ENCODE measurements around the gene OVCA2. TPM values are rescaled to one million over a fixed set of nuclear protein-coding genes. Genes with fewer than 3 reads are reported as not detected.

The OVCA2 gene
- total RNA-seq, 1 experiment from 2014 or later: 27.3 TPM

DNA sequence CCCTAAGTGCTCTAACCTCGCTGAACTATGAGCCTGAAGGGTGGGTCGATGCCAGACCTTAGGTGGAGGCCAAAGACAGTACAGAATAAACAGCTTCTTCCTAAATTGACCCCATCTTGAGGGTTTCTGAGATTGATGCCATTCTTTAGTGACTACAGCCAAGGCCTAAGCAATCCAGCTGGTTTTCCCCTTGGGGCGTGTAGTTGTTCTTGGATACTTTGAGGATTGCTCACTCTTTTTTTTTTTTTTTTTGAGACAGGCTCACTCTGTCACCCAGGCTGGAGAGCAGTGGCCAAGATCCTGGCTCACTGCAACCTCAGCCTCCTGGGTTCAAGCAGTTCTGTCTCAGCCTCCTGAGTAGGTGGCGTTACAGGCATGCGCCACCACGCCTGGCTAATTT, 2.0 kb downstream of the OVCA2 start:
- no TSS peak for BruUV-seq (replicated peaks)
- CTCF ChIA-PET: interaction anchor here (0.6 to 1.8 kb wide), 3 partner anchors 11 to 309 kb away, joined by 3 to 7 read pairs (median 3); no protein-coding TSS in a partner anchor

More for the DNA sequence above, 2.0 kb downstream of the OVCA2 start:
- no peaks in the 10 kb centered on the region for H3K9me3 ChIP-seq (ENCODE audit: control insufficient read depth in 1 of 2, insufficient read depth in 1 of 2, low read depth in 1 of 2, low read length in 2 of 2)
- no peak overlapping the region for H3K27ac ChIP-seq (ENCODE audit: low read depth, low read length)
- H3K4me1 ChIP-seq (ENCODE audit: control insufficient read depth in 1 of 2, insufficient read depth in 2 of 2, low read length in 2 of 2): peaks cover 21 to 39% of the 10 kb centered on the region in 2 experiments
- H4K20me1 ChIP-seq (ENCODE audit: insufficient read depth): no peaks in the 10 kb centered on the region
- H3K4me3 ChIP-seq (replicated peaks in 1 of 2; ENCODE audit: low read depth in 1 of 2, low read length in 2 of 2): no peak overlapping the region
- H3K36me3 ChIP-seq (ENCODE audit: control insufficient read depth in 1 of 2, insufficient read depth in 2 of 2, low read length in 2 of 2): 0 out of 4 replicates have a peak, but pooled peaks cover 0 to 3% of the 10 kb centered on the region in 2 experiments
- RAD21 ChIA-PET (ENCODE audit: low non-redundant PET in 1 of 2, low total read pairs in 2 of 2, uncharacterized antibody in 2 of 2, unreplicated experiment in 2 of 2): no interaction called here
- H2AFZ ChIP-seq (ENCODE audit: low read depth, low read length, poor library complexity, severe bottlenecking): no peak overlapping the region
- intact Hi-C loops (cut with micrococcal nuclease): no loop called here
- H3K79me2 ChIP-seq (ENCODE audit: insufficient read depth, low read length): peaks cover 20% of the 10 kb centered on the region; the same call in 1 of the 2 replicates
- no peaks in the 10 kb centered on the region for H3K9me2 ChIP-seq (ENCODE audit: insufficient read depth)
- no peaks in the 10 kb centered on the region for H3K27me3 ChIP-seq (ENCODE audit: insufficient read depth, low read length)
- TF ChIP-seq RAD21 (IDR thresholded peaks at IDR 0.05; ENCODE audit: low read depth): no peak
- no peak for TF ChIP-seq POLR2AphosphoS5 (IDR thresholded peaks at IDR 0.05; ENCODE audit: low read depth, low read length)
- no peak for TF ChIP-seq ELF1 (IDR thresholded peaks at IDR 0.05; ENCODE audit: borderline replicate concordance, low read depth)
- TF ChIP-seq JUND (IDR thresholded peaks at IDR 0.05): no peak
- no peak for TF ChIP-seq TCF7L2 (IDR thresholded peaks at IDR 0.05; ENCODE audit: borderline replicate concordance, extremely low read depth, insufficient read depth, insufficient read length)
- TF ChIP-seq SP1 (IDR thresholded peaks at IDR 0.05; ENCODE audit: low read depth): no peak
- TF ChIP-seq, protein P1, sequence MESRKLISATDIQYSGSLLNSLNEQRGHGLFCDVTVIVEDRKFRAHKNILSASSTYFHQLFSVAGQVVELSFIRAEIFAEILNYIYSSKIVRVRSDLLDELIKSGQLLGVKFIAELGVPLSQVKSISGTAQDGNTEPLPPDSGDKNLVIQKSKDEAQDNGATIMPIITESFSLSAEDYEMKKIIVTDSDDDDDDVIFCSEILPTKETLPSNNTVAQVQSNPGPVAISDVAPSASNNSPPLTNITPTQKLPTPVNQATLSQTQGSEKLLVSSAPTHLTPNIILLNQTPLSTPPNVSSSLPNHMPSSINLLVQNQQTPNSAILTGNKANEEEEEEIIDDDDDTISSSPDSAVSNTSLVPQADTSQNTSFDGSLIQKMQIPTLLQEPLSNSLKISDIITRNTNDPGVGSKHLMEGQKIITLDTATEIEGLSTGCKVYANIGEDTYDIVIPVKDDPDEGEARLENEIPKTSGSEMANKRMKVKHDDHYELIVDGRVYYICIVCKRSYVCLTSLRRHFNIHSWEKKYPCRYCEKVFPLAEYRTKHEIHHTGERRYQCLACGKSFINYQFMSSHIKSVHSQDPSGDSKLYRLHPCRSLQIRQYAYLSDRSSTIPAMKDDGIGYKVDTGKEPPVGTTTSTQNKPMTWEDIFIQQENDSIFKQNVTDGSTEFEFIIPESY (IDR thresholded peaks at IDR 0.05; ENCODE audit: extremely low read depth, insufficient replicate concordance, low read length): no peak
- TF ChIP-seq MAX (IDR thresholded peaks at IDR 0.05): no peak
- TF ChIP-seq, protein P2, sequence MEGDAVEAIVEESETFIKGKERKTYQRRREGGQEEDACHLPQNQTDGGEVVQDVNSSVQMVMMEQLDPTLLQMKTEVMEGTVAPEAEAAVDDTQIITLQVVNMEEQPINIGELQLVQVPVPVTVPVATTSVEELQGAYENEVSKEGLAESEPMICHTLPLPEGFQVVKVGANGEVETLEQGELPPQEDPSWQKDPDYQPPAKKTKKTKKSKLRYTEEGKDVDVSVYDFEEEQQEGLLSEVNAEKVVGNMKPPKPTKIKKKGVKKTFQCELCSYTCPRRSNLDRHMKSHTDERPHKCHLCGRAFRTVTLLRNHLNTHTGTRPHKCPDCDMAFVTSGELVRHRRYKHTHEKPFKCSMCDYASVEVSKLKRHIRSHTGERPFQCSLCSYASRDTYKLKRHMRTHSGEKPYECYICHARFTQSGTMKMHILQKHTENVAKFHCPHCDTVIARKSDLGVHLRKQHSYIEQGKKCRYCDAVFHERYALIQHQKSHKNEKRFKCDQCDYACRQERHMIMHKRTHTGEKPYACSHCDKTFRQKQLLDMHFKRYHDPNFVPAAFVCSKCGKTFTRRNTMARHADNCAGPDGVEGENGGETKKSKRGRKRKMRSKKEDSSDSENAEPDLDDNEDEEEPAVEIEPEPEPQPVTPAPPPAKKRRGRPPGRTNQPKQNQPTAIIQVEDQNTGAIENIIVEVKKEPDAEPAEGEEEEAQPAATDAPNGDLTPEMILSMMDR (IDR thresholded peaks at IDR 0.05 in 2 of 3, conservative IDR thresholded peaks at IDR 0.05 in 1 of 3; ENCODE audit: borderline replicate concordance in 1 of 3, insufficient read depth in 1 of 3, low read depth in 2 of 3, low read length in 2 of 3): no peak
- no peak for TF ChIP-seq POLR2A (IDR thresholded peaks at IDR 0.05; ENCODE audit: borderline replicate concordance, extremely low read depth, insufficient read depth, insufficient read length)
- no peak for TF ChIP-seq CEBPB (IDR thresholded peaks at IDR 0.05; ENCODE audit: low read depth)
- no peak for TF ChIP-seq CBX3 (IDR thresholded peaks at IDR 0.05; ENCODE audit: low read depth)
- H3K4me2 ChIP-seq (ENCODE audit: low read length): peak overlapping the region; percentile 93
- ATAC-seq: no peak
- H3K9ac ChIP-seq (ENCODE audit: low read length): peak overlapping the region; percentile 18; the same call in 1 of the 2 replicates
- DNase-seq (ENCODE audit: low read depth, low spot score): no peak
- POLR2A ChIA-PET: no interaction called here

Measured in HCT116 (cell line).